ENCODE data around the gene RBFOX1.

DNA sequence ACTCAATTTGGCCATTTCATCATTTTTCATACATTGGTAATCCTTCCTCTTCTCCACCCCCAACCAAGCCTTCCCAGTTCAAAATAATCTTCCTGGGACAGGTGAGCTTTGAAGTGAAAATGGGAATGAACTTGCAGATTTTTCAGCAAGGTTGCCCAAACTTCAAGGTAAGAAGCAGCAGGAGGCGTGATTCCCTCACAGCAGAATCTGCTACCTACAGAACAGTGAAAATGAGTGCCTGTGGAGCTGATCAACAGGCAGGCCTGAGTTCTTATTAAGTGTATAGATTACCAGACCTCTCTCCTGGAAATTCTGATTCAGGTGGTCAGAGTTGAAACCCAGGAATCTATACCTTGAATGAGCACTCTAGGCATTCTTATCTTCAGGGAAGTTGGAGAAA, 356.6 kb downstream of the RBFOX1 start:
- TF ChIP-seq, protein P1, sequence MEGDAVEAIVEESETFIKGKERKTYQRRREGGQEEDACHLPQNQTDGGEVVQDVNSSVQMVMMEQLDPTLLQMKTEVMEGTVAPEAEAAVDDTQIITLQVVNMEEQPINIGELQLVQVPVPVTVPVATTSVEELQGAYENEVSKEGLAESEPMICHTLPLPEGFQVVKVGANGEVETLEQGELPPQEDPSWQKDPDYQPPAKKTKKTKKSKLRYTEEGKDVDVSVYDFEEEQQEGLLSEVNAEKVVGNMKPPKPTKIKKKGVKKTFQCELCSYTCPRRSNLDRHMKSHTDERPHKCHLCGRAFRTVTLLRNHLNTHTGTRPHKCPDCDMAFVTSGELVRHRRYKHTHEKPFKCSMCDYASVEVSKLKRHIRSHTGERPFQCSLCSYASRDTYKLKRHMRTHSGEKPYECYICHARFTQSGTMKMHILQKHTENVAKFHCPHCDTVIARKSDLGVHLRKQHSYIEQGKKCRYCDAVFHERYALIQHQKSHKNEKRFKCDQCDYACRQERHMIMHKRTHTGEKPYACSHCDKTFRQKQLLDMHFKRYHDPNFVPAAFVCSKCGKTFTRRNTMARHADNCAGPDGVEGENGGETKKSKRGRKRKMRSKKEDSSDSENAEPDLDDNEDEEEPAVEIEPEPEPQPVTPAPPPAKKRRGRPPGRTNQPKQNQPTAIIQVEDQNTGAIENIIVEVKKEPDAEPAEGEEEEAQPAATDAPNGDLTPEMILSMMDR (IDR thresholded peaks at IDR 0.05): no peak
- TF ChIP-seq POLR2A (IDR thresholded peaks at IDR 0.05) (no peak), POLR2AphosphoS5 (IDR thresholded peaks at IDR 0.05) (no peak)
